Activated naive CD4-positive, alpha-beta T cell treated with Interleukin-2 at 50 U/mL for 16 hours (primary cell): ENCODE measurements around the gene HDAC7.
"Not testable (repeated sequence)": the region's sequence is repeated elsewhere in the genome, so short reads cannot be mapped to it uniquely, and the experiment has no call there.

Source experiments
- DNase-seq: peaks from one replicate; pipeline ENCODE4 v3.0.0-alpha.2; 2020

HDAC7 gene

GRCh38 chr12:47811581-47812484 is 7.9 kb downstream of the HDAC7 start:
- DNase-seq = no peak

GRCh38 chr12:47811072-47811396 is 8.7 kb downstream of the HDAC7 start:
- no peak for DNase-seq

- DNase-seq = not testable (repeated sequence)
These were observed 10.2 kb downstream of the HDAC7 start for GRCh38 chr12:47809518-47809917.

DNA sequence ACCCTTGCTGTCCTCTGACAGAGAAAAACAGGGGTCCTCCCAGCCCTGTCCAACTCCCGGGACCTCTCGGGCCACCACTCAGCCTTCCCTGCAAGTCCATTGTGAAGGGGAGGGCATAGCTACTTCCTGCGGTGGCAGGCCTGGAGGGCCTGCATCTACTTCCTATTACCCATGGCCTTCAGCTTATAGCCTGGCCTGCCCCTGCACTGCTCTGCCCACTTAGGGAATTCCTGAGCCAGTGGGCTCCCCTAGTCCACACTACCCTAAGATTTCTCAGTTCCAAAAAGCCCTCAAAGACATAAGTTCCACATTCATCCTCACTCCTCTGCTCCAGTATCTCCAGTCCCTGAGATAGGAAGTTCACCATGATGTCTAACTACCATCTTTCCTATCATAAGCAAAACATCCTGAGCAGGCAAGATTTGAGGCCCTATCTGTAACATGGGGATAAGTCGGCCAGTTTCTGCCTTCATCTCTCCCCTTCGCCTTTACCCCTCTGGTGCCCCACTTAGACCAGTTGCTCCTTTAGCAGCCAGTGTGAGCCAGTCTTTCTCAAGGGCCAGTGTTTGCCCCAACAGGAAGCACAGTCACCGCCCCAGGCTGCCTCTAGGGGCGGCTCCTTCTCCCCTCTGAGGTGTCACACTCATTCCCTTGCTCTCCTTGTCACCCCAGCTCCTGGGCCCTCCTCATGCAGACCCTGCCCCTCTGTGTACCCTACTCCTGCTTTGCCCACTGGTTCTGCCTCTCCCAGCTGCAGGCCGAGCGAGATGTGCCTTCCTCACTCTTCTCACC is 10.9 kb downstream of the HDAC7 start:
- peak; percentile 55 for DNase-seq

- DNase-seq = peak; percentile 83
These were observed 11.7 kb downstream of the HDAC7 start for GRCh38 chr12:47808050-47808449.

DNA sequence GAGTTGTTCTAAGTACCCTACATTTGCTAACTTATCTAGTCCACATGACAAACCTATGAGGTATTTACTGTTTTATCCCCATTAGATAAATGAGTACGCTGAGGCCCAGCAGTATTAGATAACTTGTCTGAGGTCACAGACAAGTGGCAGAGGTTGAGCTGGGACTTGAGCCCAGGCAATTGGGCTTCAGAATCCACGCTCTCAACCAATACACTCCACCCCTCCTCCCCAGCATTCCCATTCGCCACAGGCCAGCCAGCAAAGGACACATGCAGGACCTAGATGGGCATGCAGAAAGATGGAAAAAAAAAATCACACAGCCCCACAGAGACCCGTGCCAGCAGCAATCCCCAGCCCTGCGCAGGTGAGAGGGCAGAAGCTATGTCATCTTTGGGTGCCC is 12.4 kb downstream of the HDAC7 start:
- no peak for DNase-seq

DNA sequence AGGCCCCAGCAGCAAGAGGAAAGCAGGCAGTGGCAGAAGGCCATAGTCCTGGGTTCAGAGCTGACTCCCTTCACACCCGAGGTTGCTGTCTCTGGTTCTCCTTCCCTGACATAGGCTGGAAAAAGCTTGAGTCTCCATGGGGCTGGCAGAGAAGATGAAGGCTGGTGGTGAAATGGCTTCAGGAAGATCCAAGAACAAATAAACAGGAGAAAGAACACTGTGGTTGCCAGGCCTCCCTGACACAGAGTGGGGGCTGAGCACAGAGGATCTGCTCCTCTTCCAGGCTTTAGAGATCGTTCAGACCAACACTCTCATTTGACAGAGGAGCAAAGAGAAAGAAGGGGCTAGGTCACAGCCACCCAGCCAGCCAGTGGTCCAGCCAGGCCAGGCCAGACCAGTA is 14.3 kb downstream of the HDAC7 start:
- DNase-seq = no peak

- DNase-seq = no peak
These were observed 15.5 kb downstream of the HDAC7 start for GRCh38 chr12:47804171-47804570.

DNA sequence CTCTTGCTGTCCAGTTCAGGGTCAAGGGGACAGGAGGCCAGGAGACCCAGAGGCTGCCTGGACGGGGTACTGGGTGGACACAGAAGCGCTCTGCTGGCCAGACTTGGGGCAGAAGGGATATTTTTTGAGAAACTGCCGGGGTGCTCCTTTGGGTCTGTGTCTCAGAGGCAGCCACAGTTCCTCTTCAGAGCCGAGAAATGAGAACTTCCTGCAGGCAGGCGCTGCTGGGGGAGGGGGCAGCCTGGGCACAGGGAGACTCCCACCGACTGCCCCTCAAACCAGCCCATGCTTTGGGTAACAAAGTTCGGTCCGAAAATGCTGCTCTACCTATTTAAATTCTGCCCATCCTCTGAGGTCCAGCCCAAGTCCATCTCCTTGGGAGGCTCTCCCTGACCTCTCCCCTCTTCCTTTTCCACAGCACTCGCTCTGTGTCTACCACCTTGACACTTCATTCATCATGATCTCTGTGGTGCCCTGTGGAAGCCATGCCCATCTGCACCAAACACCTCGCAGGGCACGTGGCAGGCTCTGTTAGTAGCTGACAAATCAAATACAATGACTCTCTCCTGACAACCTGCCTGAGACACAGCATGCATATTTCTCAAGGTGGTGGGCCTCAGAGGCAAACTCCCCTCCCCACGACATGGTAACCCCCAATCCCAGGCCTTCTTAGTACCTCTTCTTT is 16.4 kb downstream of the HDAC7 start:
- DNase-seq = no peak

DNA sequence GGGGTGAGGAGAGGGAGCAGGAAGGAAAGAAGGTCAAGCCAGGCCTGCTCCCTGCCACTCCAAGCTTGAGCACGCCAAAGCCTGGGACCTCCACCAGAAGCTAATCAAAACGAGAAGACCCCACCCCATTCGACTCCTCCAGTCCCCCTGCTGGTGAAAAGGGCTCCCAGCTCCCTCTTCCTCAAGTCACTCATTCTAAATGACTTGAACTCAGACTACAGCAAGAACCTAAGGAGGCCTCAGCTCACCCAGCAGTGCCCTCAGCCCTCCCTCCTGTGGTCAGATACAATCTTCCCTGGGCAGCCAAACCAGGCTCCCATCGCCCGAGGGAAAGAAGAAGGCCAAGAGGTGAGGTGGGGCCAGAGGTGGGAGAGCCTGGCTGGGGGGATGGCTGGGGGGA is 17.4 kb downstream of the HDAC7 start:
- no peak for DNase-seq

- DNase-seq = no peak
These were observed 17.8 kb downstream of the HDAC7 start for GRCh38 chr12:47801904-47802246.

GRCh38 chr12:47801170-47801903 is 18.4 kb downstream of the HDAC7 start:
- no peak for DNase-seq

DNA sequence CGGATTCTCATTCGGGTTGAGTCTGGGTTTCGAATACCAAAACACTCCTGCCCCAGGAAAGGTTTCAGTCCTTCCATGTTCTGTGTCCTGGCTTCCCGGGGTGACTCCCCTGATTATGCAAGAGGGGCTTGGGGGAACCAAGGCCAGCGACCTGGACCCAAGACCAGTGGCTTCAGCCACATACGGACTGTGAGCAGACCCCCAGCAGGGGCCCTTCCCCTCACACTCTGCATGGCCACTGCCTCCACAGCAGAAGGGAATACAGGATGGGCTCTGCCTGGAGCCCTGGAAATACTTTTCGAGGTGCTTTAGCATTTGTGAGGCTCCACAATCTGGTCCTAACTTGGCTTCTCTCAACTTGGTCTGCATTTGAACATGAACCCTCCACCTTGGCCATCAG is 19.1 kb downstream of the HDAC7 start:
- no peak for DNase-seq

DNA sequence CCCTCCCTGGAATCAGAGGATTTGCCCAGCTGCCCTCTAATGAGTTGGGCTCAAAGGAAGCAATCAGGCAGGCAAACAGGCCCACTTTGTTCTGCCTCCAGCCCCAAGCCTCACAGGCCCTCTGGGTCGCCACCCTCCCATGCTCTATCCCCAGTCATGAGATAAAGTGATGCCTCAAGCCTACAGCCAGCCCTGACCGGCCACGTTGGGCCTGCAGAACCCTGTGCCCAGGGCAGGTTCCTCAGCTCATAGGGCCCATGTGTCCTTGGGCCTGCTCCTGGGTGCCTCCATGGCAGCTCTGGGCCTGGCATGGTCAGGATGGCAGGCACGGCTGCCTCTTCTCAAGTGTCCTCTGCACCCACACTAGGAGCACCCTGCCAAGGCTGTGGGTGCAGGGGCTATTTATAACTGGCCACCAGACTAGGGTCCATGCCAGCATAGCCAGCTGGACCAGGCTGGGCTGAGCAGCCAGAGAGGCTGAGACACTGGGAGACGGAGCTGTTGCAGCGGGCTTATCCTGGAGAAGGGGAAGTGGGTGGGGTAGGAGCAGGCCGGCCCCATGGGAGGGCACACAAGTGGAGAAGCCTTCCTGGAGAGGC is 20.2 kb downstream of the HDAC7 start:
- DNase-seq = no peak

- DNase-seq = no peak
These were observed 21.2 kb downstream of the HDAC7 start for GRCh38 chr12:47798382-47798948.

GRCh38 chr12:47797441-47797840 is 22.3 kb downstream of the HDAC7 start:
- DNase-seq = no peak

DNA sequence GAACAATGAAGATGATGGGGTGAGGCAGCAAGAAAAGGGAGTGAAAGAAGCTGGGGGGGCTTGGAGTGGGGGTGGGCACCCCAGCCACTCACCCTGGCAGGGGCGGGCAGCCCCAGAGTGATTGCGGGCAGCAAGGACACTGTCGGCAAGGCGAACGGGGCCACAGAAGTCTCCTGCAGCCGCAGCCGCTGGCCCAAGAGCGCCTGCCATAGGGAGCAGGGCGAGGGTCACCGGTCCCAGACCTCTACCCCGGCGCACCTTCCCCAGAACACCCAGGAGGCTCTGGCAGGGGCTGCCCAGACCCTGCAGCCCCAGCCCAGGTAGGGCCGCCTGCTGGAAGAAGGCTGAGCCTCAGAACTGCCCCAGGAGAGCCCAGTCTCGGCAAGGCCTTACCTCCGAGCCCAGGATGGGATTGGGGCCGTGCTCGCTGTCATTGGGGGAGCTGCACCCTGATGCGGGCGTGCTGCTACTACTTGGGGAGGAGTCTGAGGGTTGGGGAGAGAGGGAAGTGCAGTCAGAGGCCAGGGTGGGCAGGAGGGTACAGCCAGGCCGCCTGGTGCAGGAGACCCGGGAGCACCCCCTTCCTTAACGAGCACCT is 23.8 kb downstream of the HDAC7 start:
- DNase-seq = no peak

GRCh38 chr12:47795121-47795813 is 24.4 kb downstream of the HDAC7 start:
- DNase-seq = no peak

DNA sequence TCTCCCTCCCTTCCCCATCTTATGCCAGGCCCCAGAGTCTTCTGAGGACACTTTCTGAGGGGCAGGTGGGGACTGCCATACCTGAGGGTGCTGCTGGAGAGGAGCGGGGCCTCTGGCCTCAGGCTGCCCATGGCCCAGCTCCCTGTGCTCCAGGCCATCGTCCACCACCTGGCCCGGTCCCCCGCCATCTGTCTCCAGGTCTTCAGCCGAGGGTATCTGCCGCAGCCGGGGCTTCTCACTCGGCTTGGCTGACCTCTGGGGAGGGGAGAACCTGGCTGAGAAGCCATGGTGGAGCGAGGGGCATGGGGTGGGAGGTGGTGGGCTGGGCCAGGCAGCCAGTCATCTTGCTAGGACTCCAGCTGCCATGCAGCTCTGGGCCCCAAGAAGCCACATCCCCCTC is 25.0 kb downstream of the HDAC7 start:
- DNase-seq = no peak

DNA sequence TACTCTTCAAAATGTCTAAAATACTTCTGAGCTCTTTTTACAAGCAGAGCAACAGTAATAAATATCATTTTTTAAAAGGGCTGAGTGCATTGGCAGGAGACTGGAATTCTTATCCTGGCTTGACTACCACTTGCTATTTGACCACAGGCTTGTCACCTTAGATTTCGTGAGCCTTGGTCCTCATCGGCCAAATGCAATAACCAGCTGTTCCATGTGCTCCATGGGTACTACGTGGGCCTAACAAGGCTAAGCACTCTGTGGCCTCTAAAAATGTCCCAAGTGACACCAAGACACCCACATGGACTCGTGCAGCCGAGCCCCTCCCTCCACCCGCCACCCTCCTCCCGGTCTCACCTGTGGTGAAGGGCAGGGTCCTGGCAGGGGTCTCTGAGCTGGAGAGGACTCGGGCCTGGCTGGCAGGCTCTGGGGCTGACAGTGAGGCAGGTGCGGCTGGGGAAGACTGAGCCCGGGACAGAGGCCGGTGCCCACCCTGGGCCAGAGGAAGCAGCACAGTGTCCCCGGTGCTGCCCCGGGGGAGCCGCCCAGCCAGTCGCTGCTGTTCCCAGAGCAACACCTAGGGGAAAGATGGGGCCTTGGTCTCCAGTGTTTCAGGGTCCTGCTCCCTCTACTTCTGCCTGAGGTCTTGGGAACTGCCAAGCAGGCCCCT is 26.6 kb downstream of the HDAC7 start:
- DNase-seq = no peak

DNA sequence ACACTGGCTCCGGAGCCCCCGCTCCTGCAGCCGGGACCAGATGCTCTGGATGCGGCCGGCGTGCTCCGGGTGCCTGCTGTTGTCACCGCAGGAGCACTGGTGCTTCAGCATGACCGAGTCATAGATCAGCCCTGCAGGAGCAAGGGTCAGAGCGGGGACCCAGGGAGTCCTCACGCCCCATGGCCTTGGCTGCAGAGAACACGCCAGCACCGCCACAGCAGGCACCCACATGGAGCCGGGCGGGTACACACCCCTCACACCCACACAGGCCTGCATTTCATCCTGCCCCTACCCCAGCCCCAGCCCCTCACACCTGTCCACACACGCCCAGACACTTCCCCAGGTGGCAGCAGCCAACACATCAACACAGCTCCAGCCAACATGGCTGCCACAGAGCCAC is 27.8 kb downstream of the HDAC7 start:
- no peak for DNase-seq
